Breast epithelium (tissue), 3 donors: ENCODE measurements around the gene C17orf107.

Source experiments
- POLR2A ChIP-seq: fragments of 450-650 bp; IDR thresholded peaks from one replicate; pipeline ENCODE4 v1.6.1; 2016; ENCODE audit warnings: antibody characterized with exemption, mild to moderate bottlenecking, moderate library complexity
- POLR2AphosphoS5 ChIP-seq, 3 donors: sonication (generic); formaldehyde crosslinking; IDR thresholded peaks; one replicate each; pipeline ENCODE4 v1.6.1; 2017; ENCODE audit warnings: antibody characterized with exemption in 3 of 3
- TF ChIP-seq, protein P1 (sequence below), 3 donors: fragments of 450-650 bp; IDR thresholded peaks; one replicate each; pipeline ENCODE4 v1.5.1; 2016 to 2017; ENCODE audit warnings: antibody characterized with exemption in 3 of 3, mild to moderate bottlenecking in 3 of 3, moderate library complexity in 3 of 3

DNA sequence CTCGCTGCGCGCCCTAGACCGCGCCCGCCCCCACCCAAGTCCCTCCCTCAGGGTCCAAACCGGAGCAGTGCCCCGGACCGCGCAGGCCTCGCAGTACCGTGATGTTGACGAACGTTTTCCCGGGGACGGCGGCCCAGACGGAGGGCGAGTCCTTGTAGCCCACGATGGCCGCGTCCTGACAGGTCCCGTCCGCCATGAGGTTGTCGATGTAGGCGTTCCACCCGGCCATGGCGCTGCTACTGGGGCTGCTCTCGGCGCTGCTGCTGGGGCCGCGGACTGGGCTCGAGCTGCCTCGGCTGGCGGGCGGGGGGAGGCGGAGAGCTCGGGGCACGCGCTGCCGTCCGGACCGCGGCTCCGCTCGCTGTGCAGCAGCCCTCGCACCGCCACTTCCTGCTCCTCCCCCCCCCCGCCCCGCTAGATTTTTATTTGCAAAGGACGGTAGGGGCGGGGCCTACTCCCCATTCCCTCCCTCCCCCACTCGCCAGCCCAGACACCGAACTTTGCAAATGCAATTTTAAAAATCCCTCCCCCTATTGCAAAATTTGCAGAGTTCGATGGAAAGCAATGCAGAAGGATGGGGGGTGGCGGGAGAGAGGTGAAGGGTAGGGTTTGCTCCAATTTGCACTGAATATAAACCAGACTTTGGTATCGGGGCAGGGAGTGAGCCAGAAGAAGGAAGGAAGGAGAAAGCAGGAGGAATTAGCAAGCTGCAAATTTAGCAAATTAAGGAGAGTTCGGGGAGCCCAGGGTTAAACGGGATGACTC, 49.0 kb downstream of the C17orf107 start, which contains the start of gene PFN1:
- TF ChIP-seq, protein P1, sequence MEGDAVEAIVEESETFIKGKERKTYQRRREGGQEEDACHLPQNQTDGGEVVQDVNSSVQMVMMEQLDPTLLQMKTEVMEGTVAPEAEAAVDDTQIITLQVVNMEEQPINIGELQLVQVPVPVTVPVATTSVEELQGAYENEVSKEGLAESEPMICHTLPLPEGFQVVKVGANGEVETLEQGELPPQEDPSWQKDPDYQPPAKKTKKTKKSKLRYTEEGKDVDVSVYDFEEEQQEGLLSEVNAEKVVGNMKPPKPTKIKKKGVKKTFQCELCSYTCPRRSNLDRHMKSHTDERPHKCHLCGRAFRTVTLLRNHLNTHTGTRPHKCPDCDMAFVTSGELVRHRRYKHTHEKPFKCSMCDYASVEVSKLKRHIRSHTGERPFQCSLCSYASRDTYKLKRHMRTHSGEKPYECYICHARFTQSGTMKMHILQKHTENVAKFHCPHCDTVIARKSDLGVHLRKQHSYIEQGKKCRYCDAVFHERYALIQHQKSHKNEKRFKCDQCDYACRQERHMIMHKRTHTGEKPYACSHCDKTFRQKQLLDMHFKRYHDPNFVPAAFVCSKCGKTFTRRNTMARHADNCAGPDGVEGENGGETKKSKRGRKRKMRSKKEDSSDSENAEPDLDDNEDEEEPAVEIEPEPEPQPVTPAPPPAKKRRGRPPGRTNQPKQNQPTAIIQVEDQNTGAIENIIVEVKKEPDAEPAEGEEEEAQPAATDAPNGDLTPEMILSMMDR (IDR thresholded peaks at IDR 0.05) = no peak
- no peak for TF ChIP-seq POLR2A
- peak in 2 of 3 donors; percentile 66 to 85 for TF ChIP-seq POLR2AphosphoS5 (IDR thresholded peaks at IDR 0.05)
